ENCODE measurements around the gene LSM3.

The LSM3 gene

GRCh38 chr3:14141602-14142341, 36.8 kb upstream of the LSM3 start:
- DNase-seq: no peak
- in situ Hi-C loops (cut with HindIII; ENCODE audit: low pct_ligation_motif_present, low pct_unique_long_range_greater_than_20kb, low sequenced_read_pairs): no loop called here

GRCh38 chr3:14142567-14143270, 35.9 kb upstream of the LSM3 start:
- in situ Hi-C loops (cut with HindIII; ENCODE audit: low pct_ligation_motif_present, low pct_unique_long_range_greater_than_20kb, low sequenced_read_pairs): no loop called here
- no peak for DNase-seq

DNA sequence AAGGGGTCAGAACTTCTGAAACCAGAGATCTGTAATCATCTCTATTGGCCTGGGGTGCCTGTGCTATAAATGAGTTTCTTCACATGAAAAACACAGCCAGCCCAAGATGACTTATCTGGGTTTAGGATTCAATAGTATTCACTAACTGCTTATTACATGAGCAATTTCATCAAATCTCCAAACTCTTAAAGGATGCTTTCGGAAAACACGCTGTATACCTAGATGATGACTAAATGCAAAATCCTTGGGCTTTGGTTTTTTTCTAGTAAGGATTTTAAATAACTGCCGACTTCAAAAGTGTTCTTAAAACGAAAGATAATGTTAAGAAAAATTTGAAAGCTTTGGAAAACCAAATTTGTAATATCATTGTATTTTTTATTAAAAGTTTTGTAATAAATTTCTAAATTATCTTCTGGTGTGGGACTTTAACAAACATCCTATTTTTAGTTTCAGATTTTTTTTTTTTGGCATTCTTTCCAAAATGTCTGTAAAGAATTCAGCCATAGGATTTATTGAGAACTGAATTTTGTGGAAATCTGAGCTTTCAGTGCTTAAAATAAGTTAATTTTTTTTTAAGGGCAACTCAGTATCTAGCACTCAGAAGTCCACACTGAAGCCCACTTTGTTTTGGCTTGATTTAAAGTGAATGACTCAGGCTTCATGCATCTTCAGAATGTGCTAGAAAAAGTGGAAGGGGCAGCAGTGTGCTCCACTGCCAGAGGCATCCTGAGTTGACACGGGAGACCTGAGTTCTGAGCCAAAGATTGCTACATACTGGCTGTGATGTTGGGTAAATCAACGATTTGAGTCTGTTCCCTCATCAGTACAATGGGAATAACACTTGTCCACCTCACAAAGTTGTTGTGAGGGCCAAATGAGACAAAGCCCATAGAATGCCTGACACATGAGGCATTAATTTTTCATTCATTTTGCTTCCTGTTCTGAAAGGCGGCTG, 35.1 kb upstream of the LSM3 start:
- peak; percentile 89 for DNase-seq
- in situ Hi-C loops (cut with HindIII; ENCODE audit: low pct_ligation_motif_present, low pct_unique_long_range_greater_than_20kb, low sequenced_read_pairs): no loop called here

- in situ Hi-C loops (cut with HindIII; ENCODE audit: low pct_ligation_motif_present, low pct_unique_long_range_greater_than_20kb, low sequenced_read_pairs): no loop called here
- peak; percentile 96 for DNase-seq
These were observed 34.1 kb upstream of the LSM3 start for GRCh38 chr3:14144423-14145075.

DNA sequence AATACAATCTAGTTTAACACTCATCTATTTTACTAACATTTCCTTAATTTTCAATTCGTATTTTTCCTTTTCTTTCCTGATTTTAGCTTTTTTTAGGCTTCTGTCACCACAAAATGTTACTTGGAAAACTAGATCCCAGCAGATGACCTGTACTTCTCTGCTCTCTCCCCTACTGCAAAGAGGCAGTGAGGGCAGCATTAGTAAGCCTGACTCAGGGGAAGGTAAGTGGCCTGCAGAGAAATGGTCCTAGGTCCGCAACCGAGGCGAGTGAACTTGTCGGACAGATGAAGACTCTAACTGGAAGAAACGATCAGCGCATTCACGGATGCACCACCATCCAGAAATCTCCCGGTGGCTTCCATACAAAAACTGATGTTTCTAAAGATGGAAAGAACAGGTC, 33.4 kb upstream of the LSM3 start:
- DNase-seq: peak; percentile 39
- in situ Hi-C loops (cut with HindIII; ENCODE audit: low pct_ligation_motif_present, low pct_unique_long_range_greater_than_20kb, low sequenced_read_pairs): no loop called here

DNA sequence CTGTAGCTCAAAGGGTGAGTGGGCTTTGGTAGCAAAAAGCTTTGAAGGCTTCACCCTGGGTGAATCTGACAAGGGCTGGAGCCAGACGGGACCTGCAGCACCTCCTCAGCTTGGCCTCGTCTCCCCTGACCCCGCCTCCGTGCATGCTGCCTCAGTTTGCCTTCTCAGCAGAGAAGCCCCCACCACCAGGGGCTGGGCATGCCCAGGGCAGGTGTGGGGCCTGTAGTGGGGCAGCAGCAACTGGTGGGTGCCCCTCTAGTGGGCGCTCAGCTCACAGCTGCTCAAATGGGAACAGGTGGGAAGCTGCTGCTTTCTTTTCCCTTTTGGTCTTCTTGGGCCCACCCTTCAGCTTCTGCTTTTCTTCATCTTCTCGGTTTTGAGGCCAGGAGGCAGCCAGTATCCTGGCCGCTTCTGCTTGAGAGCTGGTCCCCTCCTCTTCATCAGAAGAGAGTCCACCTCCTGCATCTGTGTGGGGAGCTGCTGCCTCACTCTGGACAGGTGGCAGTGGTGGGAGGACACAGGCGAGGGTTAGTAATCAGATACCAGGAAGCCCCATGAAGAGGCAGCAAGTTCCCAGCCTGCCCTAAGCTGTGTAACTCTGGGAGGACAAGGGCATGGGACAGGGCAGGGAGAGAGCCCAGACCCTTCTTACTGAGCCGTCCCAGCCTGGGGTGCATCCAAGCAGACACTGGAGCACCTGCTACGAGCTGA, 32.8 kb upstream of the LSM3 start:
- in situ Hi-C loops (cut with HindIII; ENCODE audit: low pct_ligation_motif_present, low pct_unique_long_range_greater_than_20kb, low sequenced_read_pairs): no loop called here
- no peak for DNase-seq

DNA sequence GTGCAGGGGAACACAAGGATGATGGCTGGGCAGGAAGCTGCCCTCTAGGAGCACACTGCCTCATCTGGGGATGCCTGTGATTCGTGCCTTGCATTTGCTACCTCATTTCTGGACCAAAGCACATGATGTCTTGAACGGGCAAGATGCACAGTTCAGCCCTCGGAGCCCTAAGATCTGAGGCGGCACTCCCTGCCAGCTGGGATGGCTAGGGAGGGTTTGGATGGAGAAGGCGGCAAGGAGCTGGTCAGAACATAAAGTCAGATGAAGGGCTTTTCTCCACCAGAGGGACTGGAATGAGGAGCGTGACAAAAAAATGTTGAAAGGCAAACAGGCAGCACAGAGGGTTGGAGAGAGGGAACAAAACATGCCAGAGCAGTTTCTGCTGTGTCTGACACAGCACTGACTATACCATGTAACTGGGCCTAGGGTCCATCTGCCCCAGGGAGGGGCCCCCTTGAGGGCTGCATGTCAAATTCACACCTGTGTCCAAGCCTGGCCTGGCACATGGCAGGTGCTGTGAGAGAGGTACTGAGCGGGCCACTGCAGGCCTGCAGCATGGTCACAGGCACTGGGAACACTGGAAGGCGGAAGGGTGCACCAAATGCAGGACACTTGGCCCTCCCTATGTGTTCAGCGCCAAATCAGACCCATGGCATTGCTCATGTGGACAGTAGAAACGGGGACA, 32.1 kb upstream of the LSM3 start:
- no peak for DNase-seq
- in situ Hi-C loops (cut with HindIII; ENCODE audit: low pct_ligation_motif_present, low pct_unique_long_range_greater_than_20kb, low sequenced_read_pairs): no loop called here

DNA sequence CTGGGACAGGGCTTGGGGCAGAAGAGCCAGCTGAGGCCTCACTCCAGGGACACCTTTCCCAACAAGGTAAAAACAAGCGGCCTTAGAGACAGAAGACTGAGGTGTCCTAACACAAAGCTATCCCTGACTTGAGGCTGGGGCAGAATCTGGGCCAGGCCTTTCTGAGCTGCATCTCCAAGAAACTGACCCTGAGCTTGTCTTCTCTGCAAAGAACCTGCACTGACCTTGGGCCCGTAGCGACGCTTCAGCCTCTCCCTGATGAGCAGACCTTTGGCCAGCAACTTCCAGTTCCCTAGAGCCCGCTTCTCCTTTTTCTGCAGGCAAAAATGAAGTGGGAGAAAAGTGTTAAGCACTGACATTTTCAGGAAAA, 31.6 kb upstream of the LSM3 start:
- in situ Hi-C loops (cut with HindIII; ENCODE audit: low pct_ligation_motif_present, low pct_unique_long_range_greater_than_20kb, low sequenced_read_pairs): no loop called here
- no peak for DNase-seq

DNA sequence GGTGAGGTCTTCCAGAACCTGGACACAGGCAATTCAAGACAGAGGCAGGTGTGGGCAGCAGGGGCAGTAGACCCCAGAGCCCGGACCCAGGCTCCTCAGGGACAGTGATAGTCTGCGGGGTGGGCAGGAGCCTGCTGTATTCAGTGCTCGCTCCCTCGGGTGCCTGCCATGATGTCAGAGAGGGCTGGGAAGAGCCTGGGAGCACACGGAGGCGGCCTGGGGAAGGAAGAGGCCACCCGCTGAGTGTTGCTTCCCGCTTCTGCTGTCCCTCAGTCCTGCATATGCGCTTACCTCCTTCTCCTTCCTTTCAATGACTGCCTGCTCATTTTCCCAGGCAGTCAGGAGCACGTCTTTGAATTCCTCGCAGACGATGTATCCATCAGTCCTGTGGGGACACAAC, 31.0 kb upstream of the LSM3 start:
- DNase-seq: no peak
- in situ Hi-C loops (cut with HindIII; ENCODE audit: low pct_ligation_motif_present, low pct_unique_long_range_greater_than_20kb, low sequenced_read_pairs): no loop called here

GRCh38 chr3:14148041-14148985, 30.3 kb upstream of the LSM3 start:
- in situ Hi-C loops (cut with HindIII; ENCODE audit: low pct_ligation_motif_present, low pct_unique_long_range_greater_than_20kb, low sequenced_read_pairs): no loop called here
- DNase-seq: no peak

DNA sequence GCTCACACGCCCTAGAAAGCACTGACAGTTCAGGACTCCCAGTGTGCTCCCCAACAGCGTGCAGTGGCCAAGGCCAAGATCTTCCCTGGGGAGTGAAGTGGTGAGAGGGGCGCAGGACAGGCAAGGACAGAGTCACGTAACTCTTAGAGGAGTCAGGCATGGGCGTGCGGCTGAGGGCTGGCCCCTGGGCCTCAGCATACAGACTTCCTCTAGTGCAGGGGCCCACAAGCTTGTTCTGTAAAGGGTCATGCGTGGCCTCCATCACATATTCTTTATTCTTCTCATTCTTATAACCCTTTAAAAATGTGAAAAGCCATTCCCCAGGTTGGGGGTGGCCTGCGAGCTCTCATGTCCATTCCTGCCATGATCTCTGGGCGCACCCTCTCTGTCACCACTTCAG, 28.5 kb upstream of the LSM3 start:
- no peak for DNase-seq
- in situ Hi-C loops (cut with HindIII; ENCODE audit: low pct_ligation_motif_present, low pct_unique_long_range_greater_than_20kb, low sequenced_read_pairs): no loop called here

GRCh38 chr3:14150491-14151230, 28.0 kb upstream of the LSM3 start:
- in situ Hi-C loops (cut with HindIII; ENCODE audit: low pct_ligation_motif_present, low pct_unique_long_range_greater_than_20kb, low sequenced_read_pairs): no loop called here
- DNase-seq: no peak

DNA sequence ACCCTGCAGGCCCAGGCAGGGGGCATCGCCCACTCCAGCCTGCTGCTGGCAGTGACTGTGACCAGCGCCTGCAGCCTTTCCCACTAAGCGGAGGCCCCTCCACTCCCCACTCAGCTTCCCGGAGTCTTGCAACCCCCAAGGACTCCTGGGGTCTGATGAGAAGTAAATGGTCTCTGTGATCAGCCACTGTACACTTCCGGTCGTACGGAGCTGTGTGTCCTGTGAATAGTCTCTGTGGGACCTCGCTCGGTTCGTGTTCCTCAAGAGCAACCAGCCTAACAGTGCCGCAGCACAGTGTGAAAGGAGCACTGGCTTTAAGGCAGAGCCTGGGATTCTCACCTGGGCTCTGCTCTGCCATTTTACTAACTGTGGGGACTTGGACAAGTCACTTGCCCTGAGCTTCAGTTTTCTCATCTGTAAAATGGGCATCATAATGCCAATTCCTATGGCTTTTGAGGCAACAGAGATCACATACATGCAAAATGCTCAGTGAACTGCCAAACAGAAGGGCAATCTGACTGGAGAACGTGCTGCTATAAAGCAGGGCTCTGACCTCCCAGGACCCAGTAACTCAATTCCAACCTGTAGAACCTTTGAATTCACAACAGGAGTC, 27.0 kb upstream of the LSM3 start:
- no peak for DNase-seq
- in situ Hi-C loops (cut with HindIII; ENCODE audit: low pct_ligation_motif_present, low pct_unique_long_range_greater_than_20kb, low sequenced_read_pairs): no loop called here

DNA sequence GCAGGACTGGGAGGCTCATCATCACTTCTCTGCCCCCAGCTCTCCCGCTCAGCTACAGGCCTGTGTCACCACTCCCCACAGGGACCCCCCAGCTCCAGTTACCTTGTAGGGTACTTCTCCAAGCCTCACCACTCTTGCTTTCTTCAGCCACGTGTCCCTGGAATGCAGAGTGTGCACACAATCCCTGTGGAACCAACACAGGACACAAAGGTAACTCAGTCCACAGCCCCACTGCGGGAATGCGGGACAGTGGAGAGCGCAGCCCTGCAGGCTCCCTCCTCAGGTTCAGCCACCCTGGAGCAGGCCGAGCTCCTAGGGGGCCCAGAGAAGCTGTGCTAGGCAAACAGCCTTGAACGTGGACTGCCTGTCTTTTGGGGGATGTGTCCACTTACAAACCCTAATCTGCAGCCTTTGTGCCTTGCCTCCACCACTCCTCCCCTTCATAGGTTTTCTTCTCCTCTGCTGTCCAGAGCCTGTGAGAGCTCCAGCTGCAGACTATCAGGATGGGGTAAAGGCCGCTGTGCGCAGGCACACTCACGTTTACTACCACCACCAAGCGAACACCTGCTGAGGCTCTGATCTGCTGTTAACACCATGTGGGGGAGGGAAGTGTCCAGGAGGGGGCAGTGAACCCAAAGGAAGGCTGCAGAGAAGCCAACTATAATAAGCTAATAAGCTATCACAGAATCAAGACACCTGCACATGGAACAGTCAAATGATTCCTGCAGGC, 26.2 kb upstream of the LSM3 start:
- in situ Hi-C loops (cut with HindIII; ENCODE audit: low pct_ligation_motif_present, low pct_unique_long_range_greater_than_20kb, low sequenced_read_pairs): no loop called here
- no peak for DNase-seq

- in situ Hi-C loops (cut with HindIII; ENCODE audit: low pct_ligation_motif_present, low pct_unique_long_range_greater_than_20kb, low sequenced_read_pairs): no loop called here
- DNase-seq: no peak
These were observed 25.7 kb upstream of the LSM3 start for GRCh38 chr3:14152963-14153355.
